AG04450 (cell line): ENCODE measurements around the gene GLYATL3. TPM values are rescaled to one million over a fixed set of nuclear protein-coding genes. Genes with fewer than 3 reads are reported as not detected.

Experiments
- CTCF ChIA-PET: fragments of 300-600, 350-600 bp; formaldehyde crosslinking; extraction: SDS; loops from one replicate; lab custom pipeline; 2022; ENCODE audit warnings: antibody characterized with exemption, inconsistent platforms; lab: Charles Lee
- POLR2A ChIA-PET: fragments of 350-600 bp; formaldehyde crosslinking; extraction: SDS; loops from one replicate; lab custom pipeline; 2021; ENCODE audit warnings: antibody characterized with exemption, inconsistent platforms; lab: Yijun Ruan, JAX
- DNase-seq: peaks from one replicate; pipeline ENCODE4 v3.0.0-alpha.2; 2011; ENCODE audit warnings: low read depth, low spot score
- H3K27ac ChIP-seq: one replicate; pipeline ENCODE4 v1.5.1; 2012; ENCODE audit warnings: low read depth, low read length, control low read depth
- H3K27me3 ChIP-seq: one replicate; pipeline ENCODE4 v1.6.0; 2012; ENCODE audit warnings: low read length; ENCODE audit not compliant: control insufficient read depth, insufficient read depth
- H3K4me3 ChIP-seq: 2 replicates; pipeline ENCODE4 v1.5.1; 2011; ENCODE audit warnings: mild to moderate bottlenecking, low read depth, low read length, control low read depth
- H3K9me3 ChIP-seq: 2 replicates; pipeline ENCODE4 v1.5.1; 2012; ENCODE audit warnings: low read length; ENCODE audit not compliant: control insufficient read depth, insufficient read depth
- polyA plus RNA-seq: library from polyadenylated mRNA; depleted of rRNA; stranded (reverse); fragments of >200 nt; gene quantifications from 2 replicates; pipeline ENCODE4 v1.2.3, GENCODE V29; 2011
- TF ChIP-seq, protein P1 (sequence below): IDR thresholded peaks from 2 replicates; pipeline ENCODE4 v1.5.1; 2011; ENCODE audit warnings: low read depth, low read length, control low read depth, inconsistent platforms

GLYATL3 gene
- polyA plus RNA-seq, 1 experiment = not detected

DNA sequence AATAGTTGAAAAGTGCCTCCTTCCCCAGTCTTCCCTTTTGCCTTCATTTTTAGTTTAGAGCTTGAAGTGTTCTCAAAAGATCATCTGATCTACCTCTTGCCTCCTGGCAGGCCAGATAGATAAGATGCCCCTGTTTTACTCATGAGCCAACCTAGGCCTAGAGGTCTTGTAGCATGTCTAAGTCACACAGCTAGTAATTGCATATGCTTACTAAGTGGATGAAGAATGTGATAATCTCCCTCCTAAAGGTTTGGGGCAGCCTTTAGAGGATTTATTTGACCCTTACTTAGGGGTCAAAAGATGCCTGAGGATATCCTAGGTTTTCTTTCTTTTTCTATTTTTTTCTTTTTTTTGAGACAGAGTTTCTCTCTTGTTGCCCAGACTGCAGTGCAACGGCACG lies 52.9 kb downstream of the GLYATL3 start:
- TF ChIP-seq, protein P1, sequence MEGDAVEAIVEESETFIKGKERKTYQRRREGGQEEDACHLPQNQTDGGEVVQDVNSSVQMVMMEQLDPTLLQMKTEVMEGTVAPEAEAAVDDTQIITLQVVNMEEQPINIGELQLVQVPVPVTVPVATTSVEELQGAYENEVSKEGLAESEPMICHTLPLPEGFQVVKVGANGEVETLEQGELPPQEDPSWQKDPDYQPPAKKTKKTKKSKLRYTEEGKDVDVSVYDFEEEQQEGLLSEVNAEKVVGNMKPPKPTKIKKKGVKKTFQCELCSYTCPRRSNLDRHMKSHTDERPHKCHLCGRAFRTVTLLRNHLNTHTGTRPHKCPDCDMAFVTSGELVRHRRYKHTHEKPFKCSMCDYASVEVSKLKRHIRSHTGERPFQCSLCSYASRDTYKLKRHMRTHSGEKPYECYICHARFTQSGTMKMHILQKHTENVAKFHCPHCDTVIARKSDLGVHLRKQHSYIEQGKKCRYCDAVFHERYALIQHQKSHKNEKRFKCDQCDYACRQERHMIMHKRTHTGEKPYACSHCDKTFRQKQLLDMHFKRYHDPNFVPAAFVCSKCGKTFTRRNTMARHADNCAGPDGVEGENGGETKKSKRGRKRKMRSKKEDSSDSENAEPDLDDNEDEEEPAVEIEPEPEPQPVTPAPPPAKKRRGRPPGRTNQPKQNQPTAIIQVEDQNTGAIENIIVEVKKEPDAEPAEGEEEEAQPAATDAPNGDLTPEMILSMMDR = no peak
- DNase-seq = no peak
- Histone ChIP-seq H3K4me3 (no peak overlapping the region), H3K27ac (no peak overlapping the region), H3K9me3 (no peaks in the 10 kb centered on the region; the same call in 1 of the 2 replicates), H3K27me3 (peaks cover 16% of the 10 kb centered on the region)
- ChIA-PET POLR2A (no interaction called here), CTCF (interaction anchor here (2.9 to 14.7 kb wide), 3 partner anchors 11 to 54 kb away, joined by 7 to 177 read pairs (median 26); no protein-coding TSS in a partner anchor)

DNA sequence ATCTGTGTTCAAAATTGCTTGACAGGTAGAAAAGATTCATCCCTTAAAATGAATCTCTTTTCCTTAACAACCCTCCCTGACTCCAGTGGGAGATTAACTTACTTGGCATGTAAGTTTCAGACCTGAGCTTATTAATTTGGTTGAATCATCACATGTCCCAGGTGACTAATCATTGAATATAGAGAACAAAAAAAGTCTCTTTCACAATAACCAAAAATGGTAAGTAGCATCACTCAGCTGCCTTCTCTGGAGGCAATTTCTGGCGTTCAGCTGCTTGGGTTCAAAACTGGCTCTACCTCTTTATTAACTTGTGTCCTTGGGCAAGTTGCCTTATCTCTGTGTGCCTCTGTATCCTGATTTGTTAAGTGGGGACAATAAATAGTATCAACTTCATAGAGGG lies 53.7 kb downstream of the GLYATL3 start:
- DNase-seq = no peak
- no peak overlapping the region for H3K27ac ChIP-seq
- ChIA-PET CTCF (interaction anchor here (1.8 to 14.7 kb wide), 3 partner anchors 10 to 53 kb away, joined by 5 to 177 read pairs (median 26); no protein-coding TSS in a partner anchor), POLR2A (no interaction called here)
- no peak overlapping the region for H3K4me3 ChIP-seq
- TF ChIP-seq, protein P1 = no peak
- H3K9me3 ChIP-seq = no peaks in the 10 kb centered on the region; the same call in 1 of the 2 replicates
- H3K27me3 ChIP-seq = peaks cover 16% of the 10 kb centered on the region

DNA sequence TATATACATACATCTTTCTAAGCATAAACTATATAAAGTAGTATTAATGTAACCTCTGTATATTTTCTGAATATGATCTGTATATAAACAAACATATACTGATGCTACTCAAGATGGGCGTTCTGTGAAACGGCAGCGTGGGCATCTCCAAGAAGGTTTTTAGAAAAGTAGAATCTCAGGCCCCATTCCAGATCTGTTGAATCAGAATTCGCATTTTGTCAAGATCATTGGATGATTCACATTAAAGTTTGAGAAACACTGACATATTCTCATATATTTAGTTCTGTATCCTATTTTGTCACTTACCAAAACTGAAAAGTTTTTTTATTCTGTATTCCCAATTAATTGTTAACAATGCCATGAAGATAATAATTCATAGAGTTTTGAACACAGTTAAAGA lies 56.2 kb downstream of the GLYATL3 start:
- Histone ChIP-seq H3K4me3 (no peak overlapping the region), H3K27me3 (peaks cover 5% of the 10 kb centered on the region), H3K9me3 (no peaks in the 10 kb centered on the region; the same call in 1 of the 2 replicates), H3K27ac (no peak overlapping the region)
- TF ChIP-seq, protein P1 = no peak
- DNase-seq = no peak
- ChIA-PET CTCF (no interaction called here), POLR2A (no interaction called here)

DNA sequence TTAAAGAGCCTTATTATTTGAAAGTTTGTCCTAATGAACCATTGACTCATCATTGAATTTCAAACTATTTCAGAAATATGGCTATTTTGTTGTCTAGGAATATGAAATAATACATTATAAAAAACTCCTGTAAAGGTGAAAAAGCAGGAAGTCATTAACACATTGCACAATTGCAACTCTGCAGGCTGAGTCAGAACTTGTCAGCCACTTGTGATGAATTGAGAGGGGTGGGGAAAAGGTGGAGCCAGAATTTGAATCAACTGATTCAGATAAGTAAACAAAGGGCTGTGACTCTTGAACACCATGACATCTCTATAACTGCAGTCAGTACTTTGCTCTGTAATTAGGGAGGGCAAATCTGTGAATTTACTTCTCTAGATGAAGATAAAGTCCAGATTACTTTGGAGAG lies 56.7 kb downstream of the GLYATL3 start:
- DNase-seq = no peak
- CTCF ChIA-PET = no interaction called here
- H3K27ac ChIP-seq = no peak overlapping the region

DNA sequence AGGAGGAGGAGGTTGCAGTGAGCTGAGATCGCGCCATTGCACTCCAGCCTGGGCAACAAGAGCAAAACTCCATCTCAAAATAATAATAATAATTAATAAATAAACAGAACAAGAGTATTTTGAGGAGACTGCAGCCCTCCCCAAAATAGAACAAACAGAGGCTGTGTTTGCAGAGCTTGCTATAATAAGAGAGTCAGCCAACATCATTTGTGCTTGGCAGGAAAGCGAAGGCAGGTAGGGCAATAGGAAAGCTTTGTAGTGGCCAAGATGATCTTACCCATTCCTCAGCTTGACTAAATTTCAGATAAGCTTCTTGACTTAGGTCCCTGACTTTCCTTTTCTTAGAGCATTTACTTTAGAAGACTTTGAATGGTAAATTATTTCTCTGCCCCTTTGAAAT lies 57.5 kb downstream of the GLYATL3 start:
- Histone ChIP-seq H3K27ac (no peak overlapping the region), H3K27me3 (no peaks in the 10 kb centered on the region), H3K4me3 (no peak overlapping the region), H3K9me3 (no peaks in the 10 kb centered on the region)
- POLR2A ChIA-PET = interaction anchor here (1.1 kb wide), 1 partner anchor 12 kb away, joined by 4 read pairs; no protein-coding TSS in a partner anchor
- CTCF ChIA-PET = no interaction called here
- TF ChIP-seq, protein P1 = no peak
- no peak for DNase-seq

More for the DNA sequence above, 56.7 kb downstream of the GLYATL3 start:
- peaks cover under 1% of the 10 kb centered on the region for H3K27me3 ChIP-seq
- POLR2A ChIA-PET = no interaction called here
- H3K9me3 ChIP-seq = no peaks in the 10 kb centered on the region
- TF ChIP-seq, protein P1 = no peak
- no peak overlapping the region for H3K4me3 ChIP-seq
